ENCODE data around the gene FBXO42. TPM values are rescaled to one million over a fixed set of nuclear protein-coding genes. Genes with fewer than 3 reads are reported as not detected.
A peak's percentile ranks its signal among the peaks of the same experiment; 100 is the strongest.

Gene FBXO42
- total RNA-seq, 1 donor from 2014 or later, result 11.9 TPM

GRCh38 chr1:16243936-16244649 is 108.2 kb downstream of the FBXO42 start:
- Histone ChIP-seq H3K27me3 (ENCODE audit: control insufficient read depth, insufficient read depth, low read length) (no peaks in the 10 kb centered on the region), H3K4me3 (ENCODE audit: low read depth, low read length) (no peak overlapping the region), H3K36me3 (ENCODE audit: control insufficient read depth, insufficient read depth, low read length) (peaks cover 2% of the 10 kb centered on the region)
- peak; percentile 32 for DNase-seq (ENCODE audit: low read depth)
- TF ChIP-seq, protein P1, sequence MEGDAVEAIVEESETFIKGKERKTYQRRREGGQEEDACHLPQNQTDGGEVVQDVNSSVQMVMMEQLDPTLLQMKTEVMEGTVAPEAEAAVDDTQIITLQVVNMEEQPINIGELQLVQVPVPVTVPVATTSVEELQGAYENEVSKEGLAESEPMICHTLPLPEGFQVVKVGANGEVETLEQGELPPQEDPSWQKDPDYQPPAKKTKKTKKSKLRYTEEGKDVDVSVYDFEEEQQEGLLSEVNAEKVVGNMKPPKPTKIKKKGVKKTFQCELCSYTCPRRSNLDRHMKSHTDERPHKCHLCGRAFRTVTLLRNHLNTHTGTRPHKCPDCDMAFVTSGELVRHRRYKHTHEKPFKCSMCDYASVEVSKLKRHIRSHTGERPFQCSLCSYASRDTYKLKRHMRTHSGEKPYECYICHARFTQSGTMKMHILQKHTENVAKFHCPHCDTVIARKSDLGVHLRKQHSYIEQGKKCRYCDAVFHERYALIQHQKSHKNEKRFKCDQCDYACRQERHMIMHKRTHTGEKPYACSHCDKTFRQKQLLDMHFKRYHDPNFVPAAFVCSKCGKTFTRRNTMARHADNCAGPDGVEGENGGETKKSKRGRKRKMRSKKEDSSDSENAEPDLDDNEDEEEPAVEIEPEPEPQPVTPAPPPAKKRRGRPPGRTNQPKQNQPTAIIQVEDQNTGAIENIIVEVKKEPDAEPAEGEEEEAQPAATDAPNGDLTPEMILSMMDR (IDR thresholded peaks at IDR 0.05; ENCODE audit: insufficient read depth, low read length, poor library complexity, severe bottlenecking), result peak; percentile 82

DNA sequence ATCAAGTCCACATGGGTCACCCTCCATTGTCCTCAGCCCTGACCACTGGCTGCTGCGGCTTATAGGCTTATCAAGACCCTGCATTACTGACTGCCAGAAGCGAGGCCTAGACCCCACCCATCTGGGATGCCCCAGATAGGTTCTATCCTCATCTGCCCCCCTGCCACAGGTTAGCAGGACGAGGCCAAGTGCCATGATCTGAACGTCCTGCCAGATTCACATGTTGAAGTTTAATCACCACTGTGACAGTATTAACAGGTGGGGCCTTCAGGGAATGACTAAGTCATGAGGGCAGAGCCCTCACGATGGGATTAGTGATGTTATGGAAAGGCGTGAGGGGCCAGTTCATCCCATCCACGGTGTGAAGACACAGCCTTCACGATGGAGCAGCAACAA is 109.1 kb downstream of the FBXO42 start:
- TF ChIP-seq, protein P1 (IDR thresholded peaks at IDR 0.05; ENCODE audit: insufficient read depth, low read length, poor library complexity, severe bottlenecking), result no peak
- H3K36me3 ChIP-seq (ENCODE audit: control insufficient read depth, insufficient read depth, low read length), result peaks cover 2% of the 10 kb centered on the region
- no peak overlapping the region for H3K4me3 ChIP-seq (ENCODE audit: low read depth, low read length)
- no peaks in the 10 kb centered on the region for H3K27me3 ChIP-seq (ENCODE audit: control insufficient read depth, insufficient read depth, low read length)
- DNase-seq (ENCODE audit: low read depth), result no peak

GRCh38 chr1:16242556-16243214 is 109.6 kb downstream of the FBXO42 start:
- H3K4me3 ChIP-seq (ENCODE audit: low read depth, low read length), result no peak overlapping the region
- no peak for DNase-seq (ENCODE audit: low read depth)
- peaks cover 2% of the 10 kb centered on the region for H3K36me3 ChIP-seq (ENCODE audit: control insufficient read depth, insufficient read depth, low read length)
- no peaks in the 10 kb centered on the region for H3K27me3 ChIP-seq (ENCODE audit: control insufficient read depth, insufficient read depth, low read length)
- TF ChIP-seq, protein P1 (IDR thresholded peaks at IDR 0.05; ENCODE audit: insufficient read depth, low read length, poor library complexity, severe bottlenecking), result no peak

DNA sequence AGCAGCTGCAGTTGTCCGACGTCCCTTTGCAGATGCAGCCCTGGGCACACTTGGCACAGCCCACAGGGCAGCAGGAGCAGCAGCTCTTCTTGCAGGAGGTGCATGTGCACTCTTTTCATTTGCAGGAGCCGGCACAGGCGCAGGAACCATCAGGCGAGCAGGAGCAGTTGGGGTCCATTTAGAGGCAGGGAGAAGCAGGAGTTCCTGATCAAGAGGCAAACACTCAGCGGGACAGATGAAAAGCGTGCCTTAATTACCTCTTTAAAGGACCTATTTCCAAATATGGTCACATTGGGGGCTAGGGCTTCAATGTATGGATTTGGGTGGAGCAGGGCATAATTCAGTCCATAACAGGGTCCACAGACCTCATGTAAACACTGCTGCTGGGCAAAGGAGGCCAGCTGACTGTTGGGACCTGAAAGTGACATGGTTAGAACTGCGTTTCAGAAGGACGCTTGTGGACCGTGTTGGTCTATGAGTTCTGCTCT is 111.0 kb downstream of the FBXO42 start:
- TF ChIP-seq, protein P1 (IDR thresholded peaks at IDR 0.05; ENCODE audit: insufficient read depth, low read length, poor library complexity, severe bottlenecking), result no peak

DNA sequence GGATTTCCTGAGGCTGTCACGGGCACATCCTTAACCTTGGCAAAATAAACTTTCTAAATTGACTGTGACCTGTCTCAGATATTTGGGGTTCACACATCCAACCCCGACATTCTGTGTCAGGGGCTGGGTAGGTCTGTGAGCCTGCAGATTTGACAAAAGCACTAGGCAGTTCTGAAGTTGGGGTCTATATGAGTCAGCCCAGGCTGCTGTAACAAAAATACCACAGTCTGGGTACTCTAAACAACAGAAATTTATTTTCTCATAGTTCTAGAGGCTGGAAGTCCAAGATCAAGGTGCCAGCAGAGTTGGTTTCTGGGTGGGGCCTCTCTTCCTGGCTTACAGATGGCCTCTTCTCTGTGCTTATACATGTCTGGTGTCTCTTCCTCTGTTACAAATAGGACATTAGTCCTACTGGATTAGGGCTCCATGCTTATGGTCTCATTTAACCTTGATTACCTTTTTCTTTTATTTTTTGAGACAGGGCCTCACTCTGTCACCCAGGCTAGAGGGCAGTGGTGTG is 112.2 kb downstream of the FBXO42 start:
- no peak overlapping the region for H3K4me3 ChIP-seq (ENCODE audit: low read depth, low read length)
- H3K27me3 ChIP-seq (ENCODE audit: control insufficient read depth, insufficient read depth, low read length), result no peaks in the 10 kb centered on the region
- TF ChIP-seq, protein P1 (IDR thresholded peaks at IDR 0.05; ENCODE audit: insufficient read depth, low read length, poor library complexity, severe bottlenecking), result no peak
- H3K36me3 ChIP-seq (ENCODE audit: control insufficient read depth, insufficient read depth, low read length), result no peaks in the 10 kb centered on the region
- DNase-seq (ENCODE audit: low read depth), result no peak

More for the DNA sequence above, 111.0 kb downstream of the FBXO42 start:
- Histone ChIP-seq H3K36me3 (ENCODE audit: control insufficient read depth, insufficient read depth, low read length) (no peaks in the 10 kb centered on the region), H3K27me3 (ENCODE audit: control insufficient read depth, insufficient read depth, low read length) (no peaks in the 10 kb centered on the region), H3K4me3 (ENCODE audit: low read depth, low read length) (no peak overlapping the region)
- DNase-seq (ENCODE audit: low read depth), result no peak

Data from kidney epithelial cell (primary cell).